ENCODE data around the gene NAALADL2.

Gene NAALADL2

DNA sequence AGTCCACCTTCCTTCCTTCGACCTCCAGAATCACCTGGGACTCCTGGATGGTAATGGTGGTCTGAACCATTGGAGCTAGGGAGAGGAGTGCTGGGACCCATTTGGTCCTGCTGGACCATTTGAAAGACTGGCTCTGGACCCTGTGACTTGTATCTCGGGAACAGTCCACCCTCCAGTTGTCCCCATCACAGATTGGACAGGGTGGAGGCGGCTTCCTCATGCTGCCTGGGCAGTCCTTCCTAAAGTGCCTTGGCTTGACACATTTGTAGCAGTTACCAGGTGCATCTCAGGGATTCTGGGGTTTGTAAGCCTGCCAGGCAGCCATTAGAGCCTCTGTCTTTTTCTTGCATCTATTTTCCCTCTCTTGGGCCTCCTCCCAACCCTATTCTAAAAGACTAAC is 758.1 kb downstream of the NAALADL2 start:
- Histone ChIP-seq H3K4me3 (ENCODE audit: low read length) (no peak overlapping the region), H3K27ac (ENCODE audit: low read length) (no peak overlapping the region), H3K9ac (ENCODE audit: low read length) (no peak overlapping the region), H3K9me3 (ENCODE audit: control insufficient read depth, low read depth, low read length) (no peaks in the 10 kb centered on the region), H3K27me3 (ENCODE audit: control insufficient read depth, insufficient read depth, low read length) (no peaks in the 10 kb centered on the region), H3K4me1 (ENCODE audit: control insufficient read depth, low read depth, low read length) (no peaks in the 10 kb centered on the region), H3K36me3 (ENCODE audit: control insufficient read depth, low read depth, low read length) (no peaks in the 10 kb centered on the region)

- H3K9me3 ChIP-seq (ENCODE audit: control insufficient read depth, low read depth, low read length), result no peaks in the 10 kb centered on the region
- no peak overlapping the region for H3K27ac ChIP-seq (ENCODE audit: low read length)
- no peak overlapping the region for H3K4me3 ChIP-seq (ENCODE audit: low read length)
- no peaks in the 10 kb centered on the region for H3K27me3 ChIP-seq (ENCODE audit: control insufficient read depth, insufficient read depth, low read length)
- no peaks in the 10 kb centered on the region for H3K4me1 ChIP-seq (ENCODE audit: control insufficient read depth, low read depth, low read length)
- no peak overlapping the region for H3K9ac ChIP-seq (ENCODE audit: low read length)
- no peaks in the 10 kb centered on the region for H3K36me3 ChIP-seq (ENCODE audit: control insufficient read depth, low read depth, low read length)
These were observed 760.2 kb downstream of the NAALADL2 start for GRCh38 chr3:175619369-175619768.

DNA sequence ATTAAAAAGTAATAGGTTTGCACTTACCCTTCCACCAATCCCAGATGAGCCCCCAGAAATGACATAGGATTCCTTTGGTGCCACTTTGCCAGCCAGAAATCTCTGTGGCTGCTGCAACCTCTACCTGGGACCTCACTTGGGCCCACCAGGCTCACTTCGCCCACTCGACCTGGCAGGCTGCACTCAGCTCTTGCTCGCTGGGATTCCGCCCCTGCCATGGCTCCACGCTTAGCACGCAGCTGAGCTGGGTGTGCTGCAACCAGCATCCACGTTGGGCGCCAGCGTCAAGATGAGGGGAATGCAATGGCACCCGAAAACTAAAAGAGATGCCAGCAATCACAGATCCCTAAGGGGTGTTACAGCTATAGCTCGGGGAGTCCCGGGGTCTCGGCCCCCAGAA is 761.0 kb downstream of the NAALADL2 start:
- H3K9me3 ChIP-seq (ENCODE audit: control insufficient read depth, low read depth, low read length), result no peaks in the 10 kb centered on the region
- no peak overlapping the region for H3K27ac ChIP-seq (ENCODE audit: low read length)
- H3K36me3 ChIP-seq (ENCODE audit: control insufficient read depth, low read depth, low read length), result no peaks in the 10 kb centered on the region
- no peak overlapping the region for H3K9ac ChIP-seq (ENCODE audit: low read length)
- no peaks in the 10 kb centered on the region for H3K27me3 ChIP-seq (ENCODE audit: control insufficient read depth, insufficient read depth, low read length)
- no peaks in the 10 kb centered on the region for H3K4me1 ChIP-seq (ENCODE audit: control insufficient read depth, low read depth, low read length)
- no peak overlapping the region for H3K4me3 ChIP-seq (ENCODE audit: low read length)

- Histone ChIP-seq H3K9me3 (ENCODE audit: control insufficient read depth, low read depth, low read length) (no peaks in the 10 kb centered on the region), H3K4me1 (ENCODE audit: control insufficient read depth, low read depth, low read length) (no peaks in the 10 kb centered on the region), H3K27ac (ENCODE audit: low read length) (no peak overlapping the region), H3K36me3 (ENCODE audit: control insufficient read depth, low read depth, low read length) (no peaks in the 10 kb centered on the region), H3K27me3 (ENCODE audit: control insufficient read depth, insufficient read depth, low read length) (no peaks in the 10 kb centered on the region), H3K4me3 (ENCODE audit: low read length) (no peak overlapping the region), H3K9ac (ENCODE audit: low read length) (no peak overlapping the region)
These were observed 761.4 kb downstream of the NAALADL2 start for GRCh38 chr3:175620532-175620931.

DNA sequence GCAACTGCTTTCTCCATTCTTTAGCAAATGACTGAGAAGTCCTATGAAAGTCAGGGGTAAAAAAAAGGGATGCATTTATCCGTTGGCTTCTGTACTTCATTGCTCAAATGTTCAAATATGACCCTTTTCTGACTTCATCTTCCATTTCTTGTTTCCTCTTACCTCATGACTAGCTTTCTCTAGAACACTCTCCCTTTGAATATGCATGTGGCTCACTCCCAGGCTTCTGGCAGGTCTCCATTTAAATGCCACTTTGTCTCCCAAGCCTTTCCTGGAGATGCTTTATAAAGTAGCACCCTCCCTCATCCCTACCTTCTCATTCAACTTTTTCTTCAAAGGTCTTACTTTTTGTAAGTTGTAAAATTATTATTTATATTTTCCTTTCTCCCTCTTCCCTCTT is 781.8 kb downstream of the NAALADL2 start:
- H3K36me3 ChIP-seq (ENCODE audit: control insufficient read depth, low read depth, low read length), result no peaks in the 10 kb centered on the region

GRCh38 chr3:175646865-175647264 is 787.7 kb downstream of the NAALADL2 start:
- Histone ChIP-seq H3K36me3 (ENCODE audit: control insufficient read depth, low read depth, low read length) (no peaks in the 10 kb centered on the region), H3K9me3 (ENCODE audit: control insufficient read depth, low read depth, low read length) (no peaks in the 10 kb centered on the region), H3K27me3 (ENCODE audit: control insufficient read depth, insufficient read depth, low read length) (no peaks in the 10 kb centered on the region), H3K4me1 (ENCODE audit: control insufficient read depth, low read depth, low read length) (no peaks in the 10 kb centered on the region), H3K4me3 (ENCODE audit: low read length) (no peak overlapping the region), H3K9ac (ENCODE audit: low read length) (no peak overlapping the region), H3K27ac (ENCODE audit: low read length) (no peak overlapping the region)

More for the DNA sequence above, 781.8 kb downstream of the NAALADL2 start:
- Histone ChIP-seq H3K4me1 (ENCODE audit: control insufficient read depth, low read depth, low read length) (no peaks in the 10 kb centered on the region), H3K9me3 (ENCODE audit: control insufficient read depth, low read depth, low read length) (no peaks in the 10 kb centered on the region), H3K27me3 (ENCODE audit: control insufficient read depth, insufficient read depth, low read length) (no peaks in the 10 kb centered on the region), H3K4me3 (ENCODE audit: low read length) (no peak overlapping the region), H3K9ac (ENCODE audit: low read length) (no peak overlapping the region), H3K27ac (ENCODE audit: low read length) (no peak overlapping the region)

DNA sequence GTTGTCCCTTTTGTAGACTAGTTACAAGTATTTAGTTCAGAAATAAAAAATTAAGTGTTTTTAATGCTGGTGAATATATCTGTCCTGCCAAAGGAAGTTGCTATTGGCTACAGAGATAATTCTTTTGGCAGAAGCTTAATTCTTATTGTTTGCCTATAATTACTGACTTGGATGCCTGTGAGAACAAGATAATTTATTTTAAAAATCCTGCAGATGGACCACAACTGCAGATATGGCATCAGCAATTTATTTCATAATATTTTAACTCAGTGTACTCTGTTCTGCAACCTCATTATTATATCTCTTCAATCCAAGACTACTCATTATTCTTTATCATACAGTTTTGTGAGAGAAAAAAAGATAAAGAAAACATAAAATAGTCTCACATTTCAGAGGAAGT is 789.8 kb downstream of the NAALADL2 start:
- H3K9ac ChIP-seq (ENCODE audit: low read length), result no peak overlapping the region
- no peaks in the 10 kb centered on the region for H3K27me3 ChIP-seq (ENCODE audit: control insufficient read depth, insufficient read depth, low read length)
- H3K4me3 ChIP-seq (ENCODE audit: low read length), result no peak overlapping the region
- no peaks in the 10 kb centered on the region for H3K36me3 ChIP-seq (ENCODE audit: control insufficient read depth, low read depth, low read length)
- H3K9me3 ChIP-seq (ENCODE audit: control insufficient read depth, low read depth, low read length), result no peaks in the 10 kb centered on the region
- no peak overlapping the region for H3K27ac ChIP-seq (ENCODE audit: low read length)
- no peaks in the 10 kb centered on the region for H3K4me1 ChIP-seq (ENCODE audit: control insufficient read depth, low read depth, low read length)

- Histone ChIP-seq H3K4me3 (ENCODE audit: low read length) (no peak overlapping the region), H3K9ac (ENCODE audit: low read length) (no peak overlapping the region), H3K27ac (ENCODE audit: low read length) (no peak overlapping the region), H3K36me3 (ENCODE audit: control insufficient read depth, low read depth, low read length) (no peaks in the 10 kb centered on the region), H3K9me3 (ENCODE audit: control insufficient read depth, low read depth, low read length) (no peaks in the 10 kb centered on the region), H3K4me1 (ENCODE audit: control insufficient read depth, low read depth, low read length) (no peaks in the 10 kb centered on the region), H3K27me3 (ENCODE audit: control insufficient read depth, insufficient read depth, low read length) (no peaks in the 10 kb centered on the region)
These were observed 792.6 kb downstream of the NAALADL2 start for GRCh38 chr3:175651716-175652115.

- no peaks in the 10 kb centered on the region for H3K27me3 ChIP-seq (ENCODE audit: control insufficient read depth, insufficient read depth, low read length)
- no peak overlapping the region for H3K27ac ChIP-seq (ENCODE audit: low read length)
- H3K9me3 ChIP-seq (ENCODE audit: control insufficient read depth, low read depth, low read length), result no peaks in the 10 kb centered on the region
- H3K4me1 ChIP-seq (ENCODE audit: control insufficient read depth, low read depth, low read length), result no peaks in the 10 kb centered on the region
- no peak overlapping the region for H3K9ac ChIP-seq (ENCODE audit: low read length)
- H3K36me3 ChIP-seq (ENCODE audit: control insufficient read depth, low read depth, low read length), result no peaks in the 10 kb centered on the region
- no peak overlapping the region for H3K4me3 ChIP-seq (ENCODE audit: low read length)
These were observed 796.2 kb downstream of the NAALADL2 start for GRCh38 chr3:175655351-175655750.

GRCh38 chr3:175656461-175656860 is 797.3 kb downstream of the NAALADL2 start:
- Histone ChIP-seq H3K9me3 (ENCODE audit: control insufficient read depth, low read depth, low read length) (no peaks in the 10 kb centered on the region), H3K27ac (ENCODE audit: low read length) (no peak overlapping the region), H3K4me1 (ENCODE audit: control insufficient read depth, low read depth, low read length) (no peaks in the 10 kb centered on the region), H3K9ac (ENCODE audit: low read length) (no peak overlapping the region), H3K4me3 (ENCODE audit: low read length) (no peak overlapping the region), H3K27me3 (ENCODE audit: control insufficient read depth, insufficient read depth, low read length) (no peaks in the 10 kb centered on the region), H3K36me3 (ENCODE audit: control insufficient read depth, low read depth, low read length) (no peaks in the 10 kb centered on the region)

- Histone ChIP-seq H3K9me3 (ENCODE audit: control insufficient read depth, low read depth, low read length) (no peaks in the 10 kb centered on the region), H3K27me3 (ENCODE audit: control insufficient read depth, insufficient read depth, low read length) (no peaks in the 10 kb centered on the region), H3K36me3 (ENCODE audit: control insufficient read depth, low read depth, low read length) (no peaks in the 10 kb centered on the region), H3K4me3 (ENCODE audit: low read length) (no peak overlapping the region), H3K27ac (ENCODE audit: low read length) (no peak overlapping the region), H3K4me1 (ENCODE audit: control insufficient read depth, low read depth, low read length) (no peaks in the 10 kb centered on the region), H3K9ac (ENCODE audit: low read length) (no peak overlapping the region)
These were observed 800.7 kb downstream of the NAALADL2 start for GRCh38 chr3:175659670-175660350.

- H3K27ac ChIP-seq (ENCODE audit: low read length), result no peak overlapping the region
- H3K9ac ChIP-seq (ENCODE audit: low read length), result no peak overlapping the region
- H3K27me3 ChIP-seq (ENCODE audit: control insufficient read depth, insufficient read depth, low read length), result no peaks in the 10 kb centered on the region
- H3K36me3 ChIP-seq (ENCODE audit: control insufficient read depth, low read depth, low read length), result no peaks in the 10 kb centered on the region
- H3K4me3 ChIP-seq (ENCODE audit: low read length), result no peak overlapping the region
- no peaks in the 10 kb centered on the region for H3K4me1 ChIP-seq (ENCODE audit: control insufficient read depth, low read depth, low read length)
- no peaks in the 10 kb centered on the region for H3K9me3 ChIP-seq (ENCODE audit: control insufficient read depth, low read depth, low read length)
These were observed 803.7 kb downstream of the NAALADL2 start for GRCh38 chr3:175662815-175663214.

Data from iPS-18a (cell line).